ENCODE results near the gene RAC3.
A peak's percentile ranks its signal among the peaks of the same experiment; 100 is the strongest.

RAC3 gene

DNA sequence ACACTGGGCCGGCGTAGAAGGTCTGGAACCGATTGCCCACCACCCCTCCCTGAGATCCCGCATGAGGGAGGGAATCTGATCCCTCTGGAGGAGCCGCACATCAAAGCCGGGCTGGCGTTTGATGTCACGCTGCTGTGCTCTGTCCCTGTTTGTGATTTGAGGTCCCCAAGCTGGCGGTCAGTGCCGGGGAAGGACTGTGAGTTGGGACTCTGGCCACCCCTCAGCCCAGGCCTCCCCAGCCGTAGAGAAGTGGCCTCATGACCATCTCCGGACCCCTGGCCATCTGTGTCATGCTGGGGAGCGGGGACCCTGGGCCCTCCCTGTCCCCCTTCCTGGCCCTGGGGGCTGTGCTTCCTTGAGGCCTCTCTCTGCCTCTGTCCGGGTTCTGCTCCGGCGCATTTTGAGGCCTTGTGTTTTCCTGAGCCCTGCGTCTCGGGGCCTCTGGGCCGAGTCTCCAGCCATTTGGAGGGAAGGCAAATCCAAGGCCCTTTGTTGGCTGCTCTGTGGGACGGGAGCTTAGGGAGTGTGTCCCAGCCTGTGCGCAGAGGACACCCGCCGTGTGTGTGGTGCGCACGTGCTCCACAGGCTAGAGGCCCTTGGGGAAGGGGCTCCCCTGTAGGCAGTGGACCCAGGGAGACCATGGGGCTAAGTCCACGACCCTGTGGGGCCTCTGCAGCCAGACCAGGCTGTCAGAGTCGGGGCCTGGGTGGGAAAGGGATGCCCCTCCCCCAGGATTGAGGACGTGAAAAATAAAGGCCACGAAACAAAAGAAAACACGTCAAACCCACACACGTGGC lies 39.0 kb upstream of the RAC3 start:
- no CpG with 5 or more reads among the region's 31 CpGs for WGBS (ENCODE audit: extremely low coverage, insufficient coverage, insufficient read length)
- peaks cover 18 to 19% of the 10 kb centered on the region in 2 experiments for H3K4me1 ChIP-seq (ENCODE audit: control insufficient read depth in 1 of 2, insufficient read depth in 2 of 2, low read length in 2 of 2)
- DNase-seq: peak in 1 of 2 donors; percentile 48

DNA sequence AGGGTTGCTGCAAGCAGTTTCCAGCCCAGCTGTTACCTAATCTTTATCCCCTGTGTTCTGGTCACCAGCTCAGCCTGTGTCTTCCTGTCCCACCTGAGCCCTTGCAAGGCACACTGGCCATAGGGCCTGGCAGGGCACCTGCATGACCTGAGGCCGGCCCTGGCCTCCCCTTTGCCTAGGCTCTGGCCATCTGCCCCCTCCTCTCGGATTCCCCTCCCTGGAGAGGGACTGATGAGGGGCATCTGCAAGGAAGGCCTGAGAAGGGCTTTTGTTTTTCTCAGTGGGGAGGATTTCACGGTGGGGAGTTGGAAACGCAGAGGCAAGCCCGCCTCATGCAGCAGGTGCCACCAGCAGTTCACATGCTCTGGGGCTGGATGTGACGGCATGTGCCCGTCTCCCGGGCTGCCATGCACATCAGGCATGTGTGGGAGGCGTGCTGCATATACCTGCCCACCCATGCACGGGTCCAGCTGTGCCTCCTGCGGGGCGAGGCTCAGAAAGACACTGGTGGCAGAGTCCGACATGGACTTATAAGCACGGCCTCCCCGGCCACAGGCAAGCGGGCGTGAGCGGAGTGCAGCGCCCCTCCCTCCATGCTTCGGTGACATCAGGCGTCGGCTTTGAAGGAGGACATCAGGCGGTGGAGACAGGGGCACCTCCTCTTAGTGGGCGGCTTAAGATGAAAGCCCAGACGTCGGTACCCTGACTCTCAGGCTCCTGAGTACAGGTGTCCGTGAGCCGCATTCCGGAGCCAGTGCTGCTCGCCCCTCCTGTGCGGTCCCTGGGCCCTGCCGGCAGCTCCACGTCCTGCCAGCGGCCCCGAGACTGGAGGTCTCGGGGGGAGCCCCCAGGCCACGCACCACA lies 37.5 kb upstream of the RAC3 start:
- Histone ChIP-seq H2AK5ac (ENCODE audit: low read length) (peak overlapping the region; percentile 9), H3K79me2 (ENCODE audit: control insufficient read depth, insufficient read depth, low read length, poor library complexity) (no peaks in the 10 kb centered on the region), H3K79me1 (ENCODE audit: low read length) (peaks cover 10% of the 10 kb centered on the region), H3K9me3 (ENCODE audit: insufficient read depth, low read depth, low read length) (peaks cover 9% of the 10 kb centered on the region), H4K8ac (ENCODE audit: low read depth, low read length) (no peak overlapping the region), H3K14ac (ENCODE audit: low read length) (no peak overlapping the region), H3K4me3 (ENCODE audit: low read depth, low read length) (no peak overlapping the region), H2AFZ (ENCODE audit: insufficient read depth, low read length, poor library complexity) (no peak overlapping the region), H3K27ac (ENCODE audit: low read depth, low read length) (no peak overlapping the region), H4K91ac (ENCODE audit: low read depth, low read length) (peak overlapping the region; percentile 17), H3K4ac (ENCODE audit: low read depth, low read length) (no peak overlapping the region), H3K4me1 (ENCODE audit: control insufficient read depth in 1 of 2, insufficient read depth in 2 of 2, low read length in 2 of 2) (peaks cover 19 to 22% of the 10 kb centered on the region in 2 experiments), H3K9ac (ENCODE audit: low read length) (no peak overlapping the region), H2BK120ac (ENCODE audit: insufficient read depth, low read length, poor library complexity) (no peak overlapping the region), H3K36me3 (ENCODE audit: control insufficient read depth in 1 of 2, insufficient read depth in 2 of 2, low read length in 2 of 2) (peaks cover 7 to 17% of the 10 kb centered on the region in 2 experiments), H2BK12ac (ENCODE audit: low read length) (no peak overlapping the region), H3K27me3 (ENCODE audit: insufficient read depth, low read length) (no peaks in the 10 kb centered on the region), H3K23ac (ENCODE audit: low read length) (no peak overlapping the region), H3K4me2 (ENCODE audit: low read length) (no peak overlapping the region), H3K18ac (ENCODE audit: low read length) (no peak overlapping the region), H4K12ac (ENCODE audit: low read depth, low read length) (no peak overlapping the region), H2BK5ac (ENCODE audit: low read depth, low read length, poor library complexity) (no peak overlapping the region)
- peak in 1 of 2 donors; percentile 15 for DNase-seq
- WGBS (ENCODE audit: extremely low coverage, insufficient coverage, insufficient read length): no CpG with 5 or more reads among the region's 37 CpGs

More for the DNA sequence above, 39.0 kb upstream of the RAC3 start:
- Histone ChIP-seq H3K23ac (ENCODE audit: low read length) (no peak overlapping the region), H4K91ac (ENCODE audit: low read depth, low read length) (peak overlapping the region; percentile 78), H2BK5ac (ENCODE audit: low read depth, low read length, poor library complexity) (peak overlapping the region; percentile 2), H3K79me1 (ENCODE audit: low read length) (peaks cover 9% of the 10 kb centered on the region), H3K9me3 (ENCODE audit: insufficient read depth, low read depth, low read length) (peaks cover 9% of the 10 kb centered on the region), H4K12ac (ENCODE audit: low read depth, low read length) (peak overlapping the region; percentile 28), H2AK5ac (ENCODE audit: low read length) (peak overlapping the region; percentile 34), H3K4me3 (ENCODE audit: low read depth, low read length) (no peak overlapping the region), H3K14ac (ENCODE audit: low read length) (peak overlapping the region; percentile 50), H3K18ac (ENCODE audit: low read length) (peak overlapping the region; percentile 28), H4K8ac (ENCODE audit: low read depth, low read length) (peak overlapping the region; percentile 49), H2BK120ac (ENCODE audit: insufficient read depth, low read length, poor library complexity) (peak overlapping the region; percentile 70), H3K4me2 (ENCODE audit: low read length) (no peak overlapping the region), H3K9ac (ENCODE audit: low read length) (peak overlapping the region; percentile 19), H3K36me3 (ENCODE audit: control insufficient read depth in 1 of 2, insufficient read depth in 2 of 2, low read length in 2 of 2) (peaks cover 7 to 17% of the 10 kb centered on the region in 2 experiments), H3K27me3 (ENCODE audit: insufficient read depth, low read length) (no peaks in the 10 kb centered on the region), H2AFZ (ENCODE audit: insufficient read depth, low read length, poor library complexity) (no peak overlapping the region), H3K27ac (ENCODE audit: low read depth, low read length) (peak overlapping the region; percentile 42), H3K79me2 (ENCODE audit: control insufficient read depth, insufficient read depth, low read length, poor library complexity) (no peaks in the 10 kb centered on the region), H3K4ac (ENCODE audit: low read depth, low read length) (peak overlapping the region; percentile 33), H2BK12ac (ENCODE audit: low read length) (peak overlapping the region; percentile 55)

DNA sequence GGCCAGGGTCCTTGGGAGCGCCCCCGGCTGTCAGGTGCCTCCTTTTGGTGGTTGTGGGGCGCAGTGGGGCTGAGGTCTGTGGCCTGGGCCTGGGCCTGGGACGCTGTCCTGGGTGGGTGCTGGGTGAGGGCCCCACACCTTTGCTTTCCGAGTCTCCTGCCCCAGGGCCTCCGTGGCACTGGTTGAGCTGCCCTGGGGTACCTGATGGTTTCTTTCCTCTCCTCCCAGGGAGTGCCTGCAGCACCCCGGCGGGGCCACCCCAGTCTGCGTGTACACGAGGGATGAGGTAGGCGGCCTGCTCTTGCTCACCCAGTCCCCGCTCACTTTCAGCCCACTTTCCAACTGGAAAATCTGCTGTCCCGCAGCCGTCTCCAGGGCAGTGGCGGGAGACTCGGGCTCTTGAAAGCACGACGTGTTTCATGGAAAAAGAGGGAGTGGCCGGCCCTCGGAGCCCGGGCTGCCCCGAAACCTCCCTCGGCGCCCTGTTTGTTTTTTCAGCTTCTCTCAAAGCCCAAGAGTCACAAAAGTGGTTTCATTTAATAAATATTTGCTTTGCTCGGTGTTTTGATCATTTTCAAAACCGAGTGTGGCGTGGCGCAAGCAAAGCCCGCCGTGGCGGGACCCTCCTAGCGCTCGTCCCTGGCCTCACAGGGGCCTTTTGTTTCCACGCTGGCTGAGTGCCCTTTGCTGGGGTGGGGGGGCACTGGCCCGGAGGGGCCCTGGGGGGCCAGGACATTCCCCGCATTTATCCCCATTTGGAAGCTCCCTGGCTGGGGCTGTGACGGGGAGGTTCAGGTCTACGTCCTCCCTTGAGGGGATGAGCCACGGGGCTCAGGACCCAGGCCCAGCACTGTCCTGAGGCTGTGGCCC lies 36.6 kb upstream of the RAC3 start:
- no peak overlapping the region for H2AFZ ChIP-seq (ENCODE audit: insufficient read depth, low read length, poor library complexity)
- WGBS (ENCODE audit: extremely low coverage, insufficient coverage, insufficient read length): no CpG with 5 or more reads among the region's 39 CpGs
- no peak overlapping the region for H3K23ac ChIP-seq (ENCODE audit: low read length)
- H4K12ac ChIP-seq (ENCODE audit: low read depth, low read length): no peak overlapping the region
- H3K27ac ChIP-seq (ENCODE audit: low read depth, low read length): no peak overlapping the region
- H3K36me3 ChIP-seq (ENCODE audit: control insufficient read depth in 1 of 2, insufficient read depth in 2 of 2, low read length in 2 of 2): peaks cover 7 to 17% of the 10 kb centered on the region in 2 experiments
- no peaks in the 10 kb centered on the region for H3K79me2 ChIP-seq (ENCODE audit: control insufficient read depth, insufficient read depth, low read length, poor library complexity)
- H3K14ac ChIP-seq (ENCODE audit: low read length): no peak overlapping the region
- no peak overlapping the region for H3K4me2 ChIP-seq (ENCODE audit: low read length)
- H2BK5ac ChIP-seq (ENCODE audit: low read depth, low read length, poor library complexity): no peak overlapping the region
- peak in 1 of 2 donors; percentile 7 for DNase-seq
- H3K27me3 ChIP-seq (ENCODE audit: insufficient read depth, low read length): no peaks in the 10 kb centered on the region
- H4K91ac ChIP-seq (ENCODE audit: low read depth, low read length): peak overlapping the region; percentile 13
- H3K4me3 ChIP-seq (ENCODE audit: low read depth, low read length): no peak overlapping the region
- no peak overlapping the region for H2BK120ac ChIP-seq (ENCODE audit: insufficient read depth, low read length, poor library complexity)
- no peak overlapping the region for H2BK12ac ChIP-seq (ENCODE audit: low read length)
- no peak overlapping the region for H3K4ac ChIP-seq (ENCODE audit: low read depth, low read length)
- no peak overlapping the region for H2AK5ac ChIP-seq (ENCODE audit: low read length)
- H3K18ac ChIP-seq (ENCODE audit: low read length): no peak overlapping the region
- peaks cover 9% of the 10 kb centered on the region for H3K9me3 ChIP-seq (ENCODE audit: insufficient read depth, low read depth, low read length)
- H3K79me1 ChIP-seq (ENCODE audit: low read length): peaks cover 10% of the 10 kb centered on the region
- H3K4me1 ChIP-seq (ENCODE audit: control insufficient read depth in 1 of 2, insufficient read depth in 2 of 2, low read length in 2 of 2): peaks cover 19 to 22% of the 10 kb centered on the region in 2 experiments
- H3K9ac ChIP-seq (ENCODE audit: low read length): no peak overlapping the region
- H4K8ac ChIP-seq (ENCODE audit: low read depth, low read length): no peak overlapping the region
